Measurements from ENCODE around the gene CLEC4M.
"Not testable (repeated sequence)": the region's sequence is repeated elsewhere in the genome, so short reads cannot be mapped to it uniquely, and the experiment has no call there.

Gene CLEC4M

DNA sequence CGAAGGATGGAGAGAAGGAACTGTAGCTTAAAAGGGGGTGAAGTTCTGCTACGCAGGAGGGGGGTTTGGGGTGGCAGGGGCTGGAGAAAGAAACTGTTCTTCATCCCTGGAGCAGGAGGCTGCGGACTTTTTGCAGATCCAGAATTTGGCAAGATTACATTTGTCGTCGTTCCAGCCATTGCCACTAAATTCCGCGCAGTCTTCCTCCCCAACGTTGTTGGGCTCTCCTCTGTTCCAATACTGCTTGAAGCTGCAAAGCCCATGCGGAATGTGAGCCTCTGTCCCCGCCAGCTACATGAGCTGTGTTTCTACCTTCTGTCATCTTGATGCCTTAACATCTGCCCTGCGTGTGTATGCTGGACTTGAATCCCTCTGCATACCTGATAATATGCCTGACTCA, 20.1 kb upstream of the CLEC4M start:
- Mint-ChIP-seq H3K4me3 (no peak overlapping the region), H3K9me3 (peaks cover 1% of the 10 kb centered on the region), H3K27ac (no peak overlapping the region), H3K27me3 (ENCODE audit: low read depth) (peaks cover 60% of the 10 kb centered on the region), H3K36me3 (ENCODE audit: low read depth) (no peaks in the 10 kb centered on the region), H3K4me1 (peaks cover 6% of the 10 kb centered on the region)
- no peak for TF ChIP-seq CTCF (IDR thresholded peaks at IDR 0.05; ENCODE audit: unreplicated experiment in 3 of 3)

GRCh38 chr19:7743425-7743841, 19.6 kb upstream of the CLEC4M start:
- no peak for TF ChIP-seq CTCF (IDR thresholded peaks at IDR 0.05; ENCODE audit: unreplicated experiment in 3 of 3)
- H3K4me3 Mint-ChIP-seq, result no peak overlapping the region
- H3K9me3 Mint-ChIP-seq, result peaks cover 5% of the 10 kb centered on the region
- H3K27ac Mint-ChIP-seq, result no peak overlapping the region
- H3K27me3 Mint-ChIP-seq (ENCODE audit: low read depth), result peaks cover 62% of the 10 kb centered on the region
- no peaks in the 10 kb centered on the region for H3K36me3 Mint-ChIP-seq (ENCODE audit: low read depth)
- peaks cover 6% of the 10 kb centered on the region for H3K4me1 Mint-ChIP-seq

- H3K27ac Mint-ChIP-seq, result no peak overlapping the region
- H3K4me3 Mint-ChIP-seq, result no peak overlapping the region
- H3K36me3 Mint-ChIP-seq (ENCODE audit: low read depth), result no peaks in the 10 kb centered on the region
- peaks cover 5% of the 10 kb centered on the region for H3K9me3 Mint-ChIP-seq
- peaks cover 59% of the 10 kb centered on the region for H3K27me3 Mint-ChIP-seq (ENCODE audit: low read depth)
- peaks cover 6% of the 10 kb centered on the region for H3K4me1 Mint-ChIP-seq
- no peak for TF ChIP-seq CTCF (IDR thresholded peaks at IDR 0.05; ENCODE audit: unreplicated experiment in 3 of 3)
Measured at GRCh38 chr19:7744199-7744786, 18.8 kb upstream of the CLEC4M start.

GRCh38 chr19:7744871-7745650, 18.0 kb upstream of the CLEC4M start:
- Mint-ChIP-seq H3K4me1 (peaks cover 6% of the 10 kb centered on the region), H3K9me3 (peaks cover 5% of the 10 kb centered on the region), H3K27me3 (ENCODE audit: low read depth) (peaks cover 52% of the 10 kb centered on the region), H3K27ac (no peak overlapping the region), H3K36me3 (ENCODE audit: low read depth) (no peaks in the 10 kb centered on the region), H3K4me3 (no peak overlapping the region)
- no peak for TF ChIP-seq CTCF (IDR thresholded peaks at IDR 0.05; ENCODE audit: unreplicated experiment in 3 of 3)

DNA sequence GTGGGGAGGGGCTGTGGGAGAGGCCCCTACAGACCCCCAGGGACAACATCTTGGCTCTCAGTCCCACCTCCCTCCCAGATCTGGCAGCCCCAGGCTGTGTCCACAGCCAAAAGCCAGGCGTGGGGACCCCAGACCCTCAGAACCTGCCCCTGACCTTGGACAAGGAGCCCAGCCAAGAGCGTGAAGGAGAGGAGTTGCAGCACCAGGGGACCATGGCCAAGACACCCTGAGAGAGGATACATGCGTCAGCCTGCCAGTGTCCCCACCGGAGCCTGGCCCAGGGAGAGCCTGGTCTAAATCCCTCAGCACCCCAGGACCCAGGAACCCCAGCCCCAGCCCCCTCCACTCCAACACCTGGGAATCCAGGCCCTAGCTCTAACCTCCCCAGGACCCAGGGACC, 16.7 kb upstream of the CLEC4M start:
- not testable (repeated sequence) for H3K27ac Mint-ChIP-seq; H3K4me3 Mint-ChIP-seq; H3K4me1 Mint-ChIP-seq; H3K9me3 Mint-ChIP-seq; H3K36me3 Mint-ChIP-seq (ENCODE audit: low read depth)
- peaks cover 39% of the 10 kb centered on the region for H3K27me3 Mint-ChIP-seq (ENCODE audit: low read depth)

DNA sequence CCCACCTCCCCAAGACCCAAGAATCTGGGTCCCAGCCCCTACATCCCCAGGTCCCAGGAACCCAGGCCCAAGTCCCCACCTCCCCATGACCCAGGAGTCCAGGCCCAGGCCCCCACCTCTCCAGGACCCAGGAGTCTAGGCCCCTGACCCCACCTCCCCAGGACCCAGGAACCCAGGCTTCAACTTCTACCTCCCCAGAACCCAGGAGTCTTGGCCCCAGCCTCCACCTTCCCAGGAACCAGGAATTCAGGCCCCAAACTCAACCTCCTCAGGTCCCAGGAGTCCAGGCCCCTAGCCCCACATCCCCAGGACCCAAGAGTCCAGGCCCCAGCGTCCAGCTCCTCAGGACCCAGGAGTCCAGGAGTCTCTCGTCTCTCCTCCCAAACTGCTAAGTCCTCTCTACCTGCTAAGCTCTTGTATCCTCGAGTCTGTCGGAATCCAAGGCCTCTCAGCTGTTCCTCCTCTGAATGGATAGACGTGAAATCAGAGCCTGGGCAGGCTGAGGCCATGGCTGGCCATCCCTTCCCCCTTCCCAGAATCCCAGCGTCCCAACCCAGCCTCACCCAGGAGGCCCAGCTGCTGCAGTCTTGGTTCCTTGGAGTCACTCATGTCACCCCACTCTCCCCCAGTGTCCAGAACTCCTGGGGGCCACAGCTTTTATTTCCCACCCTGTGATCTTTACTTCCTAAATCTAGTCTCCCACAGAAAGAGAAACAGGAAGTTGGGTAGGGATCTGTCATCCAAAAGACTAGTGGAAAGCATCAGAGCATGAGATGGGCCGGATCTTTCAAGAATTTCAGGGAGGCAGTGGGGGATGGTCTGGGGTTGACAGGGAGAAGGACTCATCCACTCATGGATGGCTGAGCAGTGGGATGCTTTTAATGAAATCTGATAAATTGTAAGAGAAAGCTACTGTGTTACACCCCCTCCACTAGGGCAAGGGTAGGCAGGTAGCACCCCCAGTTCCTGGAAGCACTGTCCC, 15.8 kb upstream of the CLEC4M start, which contains the start of gene CD209:
TSS of gene CD209 (minus strand) at position 632 of the 982 bp plus-strand sequence. CDS start at position 609, 23 bp downstream.
- Mint-ChIP-seq H3K4me3 (no peak within 1 kb of the TSS), H3K27me3 (ENCODE audit: low read depth) (peaks cover 32% of the 10 kb centered on the region), H3K9me3 (peaks cover 5% of the 10 kb centered on the region), H3K27ac (peak within 1 kb of the TSS in 1 of 3 experiments; percentile 47), H3K36me3 (ENCODE audit: low read depth) (no peaks in the 10 kb centered on the region), H3K4me1 (peaks cover 6% of the 10 kb centered on the region)
- no peak for TF ChIP-seq CTCF (IDR thresholded peaks at IDR 0.05; ENCODE audit: unreplicated experiment in 3 of 3)
